HG02943 (cell line): ENCODE data around the gene FAM25C.
"Not testable (repeated sequence)": the region's sequence is repeated elsewhere in the genome, so short reads cannot be mapped to it uniquely, and the experiment has no call there.

Source experiments
- ATAC-seq: cut with Tn5 transposase; IDR thresholded peaks from one replicate; pipeline ENCODE4 v1.9.1; 2021; ENCODE audit warnings: mild to moderate bottlenecking, low read depth, moderate library complexity; ENCODE audit not compliant: unreplicated experiment

Gene FAM25C

DNA sequence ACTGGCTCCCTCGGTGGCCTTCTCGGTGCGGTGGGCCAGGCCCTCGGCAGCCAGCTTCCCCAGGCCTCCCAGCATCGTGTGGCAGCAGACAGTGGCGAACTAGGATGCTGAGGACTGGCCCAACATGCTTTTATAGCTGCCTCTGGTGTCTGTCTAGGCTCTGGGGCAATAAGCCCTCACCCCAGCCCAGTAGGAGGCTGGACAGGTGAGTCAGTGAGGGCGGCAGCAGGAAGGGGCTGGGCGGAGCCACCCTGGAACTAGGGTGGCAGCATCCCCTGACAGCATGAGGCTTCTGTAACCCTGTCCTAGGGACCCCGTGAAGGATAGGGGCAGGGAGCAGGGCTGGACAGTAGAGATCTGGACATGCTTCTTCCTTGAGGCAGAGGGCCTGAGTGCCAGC, at the start of gene FAM25C:
Gene FAM25C (minus strand): TSS at position 101 of the 400 bp plus-strand sequence. CDS start 26 bp downstream, at position 75.
- not testable (repeated sequence) for ATAC-seq

DNA sequence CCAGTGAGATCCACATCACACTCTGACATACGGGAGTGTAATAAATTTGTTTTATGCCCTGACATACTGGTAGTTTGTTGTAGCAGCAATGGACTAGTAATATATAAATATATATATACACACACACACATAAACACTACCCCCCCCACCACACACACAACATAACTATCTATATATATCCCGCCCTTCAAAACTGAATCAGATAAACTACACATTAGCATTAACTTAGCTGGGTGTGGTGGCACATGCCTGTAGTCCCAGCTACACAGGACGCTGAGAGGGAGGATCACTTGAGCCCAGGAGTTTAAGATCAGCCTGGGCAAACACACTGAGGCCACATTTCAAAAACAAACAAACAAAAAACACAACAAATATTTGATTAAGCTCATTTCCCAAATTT, 45.0 kb upstream of the FAM25C start:
- ATAC-seq: not testable (repeated sequence)

DNA sequence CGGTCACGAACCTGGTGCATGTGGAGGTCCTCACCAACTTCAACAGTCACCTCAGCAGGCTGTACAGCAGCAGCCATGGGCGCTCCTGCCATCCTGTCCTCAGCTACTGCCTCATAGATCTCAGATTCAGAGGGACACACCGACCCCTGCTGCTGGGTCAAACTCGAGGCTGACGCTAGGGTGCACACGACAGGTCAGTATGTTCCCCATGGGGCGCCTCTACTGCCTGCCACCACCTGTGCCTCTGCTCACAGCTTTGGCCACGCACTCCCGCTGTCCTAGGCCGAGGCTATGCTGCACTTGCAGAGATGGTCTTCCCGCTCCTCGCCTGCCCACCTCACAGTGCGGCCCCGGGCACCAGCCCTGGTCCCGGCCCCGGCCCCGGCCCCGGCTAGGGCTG, 31.8 kb upstream of the FAM25C start:
- not testable (repeated sequence) for ATAC-seq

DNA sequence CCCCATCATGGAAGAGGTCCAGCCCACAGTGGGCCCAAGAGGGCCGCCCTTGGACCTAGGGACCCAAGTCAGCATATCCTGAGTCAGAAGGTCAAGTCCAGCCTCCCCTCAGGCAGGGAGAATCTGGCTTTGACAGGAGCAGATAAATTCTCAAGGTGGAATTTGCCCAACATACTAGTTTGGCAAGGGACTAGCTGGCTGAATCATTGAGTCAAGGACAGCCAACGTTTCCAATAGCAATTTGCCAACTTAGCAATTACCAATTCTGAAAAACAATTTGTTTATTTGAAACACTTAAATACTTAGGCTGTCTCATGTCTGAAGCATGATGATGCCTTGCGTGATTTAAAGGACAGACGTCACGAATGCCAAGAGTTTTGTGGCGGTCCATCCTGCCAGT, 2.7 kb upstream of the FAM25C start:
- ATAC-seq: not testable (repeated sequence)

DNA sequence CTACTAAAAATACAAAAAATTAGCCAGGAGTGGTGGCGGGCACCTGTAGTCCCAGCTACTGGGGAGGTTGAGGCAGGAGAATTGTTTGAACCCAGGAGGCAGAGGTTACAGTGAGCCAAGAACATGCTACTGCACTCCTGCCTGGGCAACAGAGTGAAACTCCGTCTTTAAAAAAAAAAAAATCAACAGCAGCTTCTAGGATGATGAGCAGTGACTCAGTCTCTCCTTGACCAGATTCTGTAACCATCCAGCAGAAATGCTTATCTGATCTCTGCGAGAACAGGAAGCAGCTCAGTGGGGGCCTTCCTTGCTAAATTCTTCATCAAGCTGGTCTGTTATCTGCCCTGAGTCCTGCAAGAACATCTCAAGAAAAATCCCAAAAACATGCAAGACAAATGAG, 5.5 kb downstream of the FAM25C start:
- not testable (repeated sequence) for ATAC-seq

DNA sequence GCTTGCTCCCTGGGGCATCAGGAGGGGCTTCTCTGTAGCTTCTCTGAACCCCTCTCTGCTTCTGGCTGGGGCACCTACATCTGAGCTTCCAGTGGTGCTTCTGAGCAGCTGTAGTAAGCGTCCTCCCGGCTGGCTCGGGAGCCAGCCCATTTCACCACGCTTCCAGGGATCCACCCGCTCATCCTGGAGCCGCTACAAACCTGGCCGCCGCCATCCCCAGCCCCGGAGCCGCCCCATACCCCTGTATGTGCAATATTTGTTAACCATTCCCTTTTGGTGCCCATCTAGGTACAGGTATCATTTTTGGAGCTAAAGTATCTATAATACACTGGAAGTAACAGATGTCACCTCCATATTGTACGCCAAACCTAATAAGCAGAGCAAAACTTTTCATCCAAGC, 7.0 kb downstream of the FAM25C start:
- ATAC-seq: not testable (repeated sequence)

DNA sequence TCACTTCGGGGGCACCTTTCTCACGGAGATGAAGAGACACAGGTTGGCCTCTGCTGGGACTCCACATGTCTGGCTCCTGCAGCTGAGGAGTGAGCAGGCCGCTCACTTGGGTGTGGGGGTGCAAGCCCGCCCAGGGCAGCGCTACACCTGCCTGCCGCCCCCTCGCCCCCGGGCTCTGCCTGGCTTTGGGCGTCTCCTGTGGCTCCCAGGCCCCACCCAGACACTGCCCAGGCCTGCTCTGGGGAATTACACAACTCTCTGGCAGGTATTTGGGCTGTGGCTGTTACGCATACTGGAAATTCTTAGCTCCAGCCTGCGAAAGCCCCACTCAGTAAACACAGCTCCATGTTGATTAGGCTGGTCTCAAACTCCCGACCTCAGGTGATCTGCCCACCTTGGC, 7.9 kb downstream of the FAM25C start:
- ATAC-seq: not testable (repeated sequence)

DNA sequence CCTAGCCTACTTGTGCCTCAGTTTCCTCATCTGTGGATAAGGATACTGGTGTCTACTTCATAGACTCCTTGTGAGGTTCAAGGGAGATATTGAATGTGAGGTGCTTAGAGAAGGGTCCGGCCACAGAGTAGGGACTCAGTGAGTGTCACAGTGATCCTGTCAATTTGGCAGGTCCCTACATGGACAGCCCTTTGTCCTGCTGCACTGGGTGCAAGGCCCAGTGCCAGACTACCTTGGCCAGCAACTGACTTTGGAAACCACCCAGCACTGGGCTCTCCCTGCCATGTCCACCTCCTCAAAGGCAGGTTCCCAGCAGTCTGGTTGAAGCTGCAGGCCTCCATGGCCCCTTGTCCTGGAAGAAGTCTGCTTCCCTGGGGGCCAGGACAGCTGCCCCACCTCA, 9.5 kb downstream of the FAM25C start:
- ATAC-seq: not testable (repeated sequence)

DNA sequence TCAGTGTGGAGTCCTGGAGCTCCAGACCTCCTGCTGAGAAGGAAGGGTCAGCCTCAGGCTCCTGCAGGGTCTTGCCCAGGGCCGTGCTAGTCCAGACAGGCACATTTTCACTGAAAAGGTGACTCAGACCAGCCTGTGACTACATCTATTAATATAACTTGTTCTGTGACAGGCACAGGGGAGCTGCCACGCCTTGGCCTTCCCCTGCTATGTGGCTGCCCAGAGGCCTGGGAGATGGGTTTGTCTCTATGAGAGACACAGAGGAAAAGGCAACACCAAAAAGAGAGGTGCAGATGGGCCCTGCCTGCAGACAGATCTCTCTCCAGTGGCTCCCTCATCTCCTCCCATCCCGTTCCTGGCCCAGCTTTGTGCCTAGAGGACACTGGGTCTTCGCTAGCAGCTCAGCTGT, 10.0 kb downstream of the FAM25C start:
- not testable (repeated sequence) for ATAC-seq

DNA sequence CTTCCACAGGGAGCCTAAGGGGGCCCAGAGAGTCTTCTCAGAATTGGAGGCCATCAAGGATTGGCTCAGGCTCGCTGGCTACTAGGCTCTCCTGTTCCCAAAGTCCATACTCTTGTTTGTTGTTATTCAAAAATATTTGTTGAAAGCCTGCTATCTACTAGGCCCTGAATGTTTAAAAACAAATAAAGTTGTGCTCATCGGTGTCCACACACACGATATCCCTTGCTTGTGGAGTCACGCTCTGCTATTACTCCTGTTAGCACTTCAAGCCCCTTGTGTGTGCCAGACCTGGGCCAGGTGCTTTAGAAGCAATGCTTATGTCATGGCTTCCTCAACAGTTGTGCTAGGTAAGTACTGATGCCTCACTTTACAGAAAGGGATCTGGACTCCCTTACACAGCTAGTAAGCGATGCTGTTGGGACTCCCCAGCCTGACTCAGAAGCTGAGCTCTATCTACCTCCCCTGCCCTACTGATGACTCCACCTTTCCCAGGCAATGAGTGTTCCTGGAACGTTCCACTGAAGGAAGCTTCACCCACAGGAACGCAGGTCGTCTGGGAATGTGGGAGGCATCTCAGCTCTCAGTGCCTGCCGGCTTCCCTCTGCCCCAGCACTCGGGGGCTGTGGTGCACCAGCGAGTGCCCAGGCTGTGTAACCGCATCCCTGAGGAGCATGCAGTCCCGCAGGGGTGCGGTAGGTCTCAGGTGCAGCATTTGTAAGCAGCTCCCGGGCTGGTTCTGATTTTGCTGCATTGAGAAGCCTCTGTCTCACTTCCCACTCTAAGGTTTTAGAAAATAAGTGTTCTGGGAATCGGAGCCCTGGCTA, 10.7 kb downstream of the FAM25C start:
- not testable (repeated sequence) for ATAC-seq

DNA sequence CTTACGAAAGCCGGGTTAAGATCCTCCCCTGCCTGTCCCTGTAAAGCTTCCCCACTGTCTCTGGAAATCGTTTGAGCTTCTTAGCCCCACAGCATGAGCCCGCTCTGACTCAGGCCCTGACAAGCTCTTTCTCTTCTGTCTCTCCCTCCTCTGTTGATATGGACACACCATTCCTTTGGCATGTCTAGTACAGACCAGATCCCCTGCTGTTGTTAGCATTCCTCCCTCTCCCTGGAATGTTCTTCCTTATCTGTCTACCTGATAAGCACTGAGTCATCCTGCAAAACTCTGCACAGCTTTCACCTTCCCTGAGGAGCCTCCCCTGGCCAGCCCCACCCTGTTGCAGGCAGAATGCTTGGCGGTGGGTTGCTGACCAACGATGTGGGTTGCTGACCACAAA, 11.6 kb downstream of the FAM25C start:
- not testable (repeated sequence) for ATAC-seq

DNA sequence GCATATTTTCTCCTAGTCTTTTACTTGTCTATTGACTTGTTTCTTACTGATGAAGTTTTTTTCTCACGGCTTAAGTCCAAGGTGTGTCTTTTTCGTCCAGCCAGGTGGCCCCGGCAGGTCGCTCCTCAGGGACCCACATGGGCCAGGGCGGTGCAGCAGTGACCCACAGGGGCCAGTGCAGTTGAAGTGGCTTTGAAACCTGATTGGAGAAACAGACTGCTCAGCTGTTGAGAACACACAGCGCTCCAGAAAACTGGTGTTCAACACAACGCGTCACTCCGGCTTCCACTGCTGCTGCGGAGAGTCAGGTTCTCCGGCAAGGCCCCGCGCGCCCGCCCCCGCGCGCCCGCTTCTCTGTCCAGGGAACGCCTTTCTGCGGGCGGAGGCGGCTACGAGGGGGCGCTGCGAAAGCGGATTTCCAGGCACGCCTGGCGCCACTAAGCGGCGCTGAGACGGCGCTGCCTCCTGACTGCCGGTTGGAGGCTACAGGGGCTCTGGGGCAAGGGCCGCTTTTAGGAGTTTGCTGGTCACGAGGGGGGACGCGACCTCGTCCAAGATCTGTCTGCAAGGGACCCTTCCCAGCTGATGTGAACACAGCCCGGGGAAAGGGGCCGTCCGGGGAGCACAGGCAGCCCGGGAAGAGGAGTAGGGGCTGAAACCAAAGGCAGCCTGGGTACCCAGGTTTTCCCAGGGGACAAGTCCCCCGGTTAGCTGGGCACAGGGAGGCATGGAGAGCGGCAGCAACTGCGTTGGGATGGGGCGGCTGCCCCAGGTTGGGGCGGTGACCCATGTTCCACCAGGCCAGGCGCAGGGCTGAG, 13.0 kb downstream of the FAM25C start:
- not testable (repeated sequence) for ATAC-seq

DNA sequence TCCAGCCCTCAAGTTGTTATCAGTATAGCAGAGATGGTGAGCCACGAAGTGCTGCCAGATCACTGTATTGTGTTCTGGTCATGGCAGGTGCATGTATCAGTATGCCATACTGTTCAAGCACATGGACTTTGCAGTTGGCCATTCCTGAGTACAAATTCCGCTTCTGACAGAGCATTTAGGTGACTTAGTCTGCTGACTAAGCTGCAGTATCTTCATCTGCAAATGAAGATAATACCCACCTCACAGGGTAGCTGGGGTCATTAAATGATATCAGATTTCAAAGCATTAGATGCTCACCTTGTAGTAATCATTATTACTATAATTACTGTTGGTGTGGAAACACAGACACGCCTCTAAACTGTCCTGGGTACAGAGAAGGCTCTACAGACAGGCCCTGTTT, 24.2 kb downstream of the FAM25C start:
- ATAC-seq: not testable (repeated sequence)

DNA sequence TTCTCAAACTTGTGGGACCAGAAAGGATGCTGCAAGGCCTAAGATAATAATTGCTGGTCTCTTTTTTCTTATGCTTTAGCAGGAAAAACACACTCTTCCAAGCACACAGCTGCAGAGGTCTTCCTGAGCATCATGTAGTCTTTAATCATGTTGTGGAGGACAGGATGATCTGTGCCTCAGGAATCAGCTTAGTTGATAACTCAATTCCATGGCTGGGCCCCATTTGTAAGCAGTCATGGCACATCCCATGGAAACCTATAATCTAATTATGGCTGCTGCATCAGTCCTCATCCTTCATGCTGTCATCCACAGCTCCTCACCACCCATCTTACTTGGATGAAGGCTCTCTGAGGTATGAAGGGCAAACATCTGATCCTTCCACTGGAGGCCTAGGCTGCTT, 26.5 kb downstream of the FAM25C start:
- ATAC-seq: not testable (repeated sequence)

DNA sequence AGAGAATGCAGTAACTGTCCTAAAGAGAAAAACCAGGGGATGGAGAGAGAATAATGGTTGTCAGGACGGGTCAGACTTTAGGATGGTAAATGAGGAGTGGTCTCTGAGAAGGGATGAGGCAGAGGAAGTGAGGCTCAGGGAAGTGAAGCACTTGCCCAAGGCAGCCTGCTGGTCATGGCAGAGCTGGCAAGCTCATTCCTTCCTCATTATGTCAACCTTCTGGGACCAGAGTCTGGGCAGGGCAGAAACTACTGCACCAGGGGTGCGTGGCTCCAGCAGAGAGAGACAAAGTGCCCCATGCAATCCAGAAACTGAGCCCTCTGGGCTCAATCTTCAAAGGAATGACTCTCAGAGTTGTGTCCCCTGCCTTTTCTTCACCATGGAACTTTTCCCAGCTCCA, 27.5 kb downstream of the FAM25C start:
- ATAC-seq: not testable (repeated sequence)

DNA sequence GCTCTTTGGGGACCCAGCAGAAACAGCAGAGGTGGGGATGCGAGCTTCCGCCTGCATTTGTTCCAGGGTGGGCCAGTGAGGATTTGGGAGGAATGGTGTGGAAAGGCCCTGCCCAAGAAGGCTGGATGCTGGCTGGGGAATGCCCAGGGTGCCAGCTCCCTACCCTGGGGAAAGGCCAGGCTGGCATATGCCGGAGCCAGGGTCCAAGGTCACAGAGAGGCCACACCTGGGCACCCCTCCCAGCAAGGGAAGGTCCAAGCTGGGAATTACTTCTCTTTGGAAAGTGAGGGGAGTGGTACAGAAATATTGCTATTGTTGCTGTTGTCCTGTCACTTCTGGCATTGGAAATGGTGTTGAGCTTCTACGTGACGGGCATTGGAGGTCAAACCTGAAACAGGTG, 28.0 kb downstream of the FAM25C start:
- not testable (repeated sequence) for ATAC-seq

DNA sequence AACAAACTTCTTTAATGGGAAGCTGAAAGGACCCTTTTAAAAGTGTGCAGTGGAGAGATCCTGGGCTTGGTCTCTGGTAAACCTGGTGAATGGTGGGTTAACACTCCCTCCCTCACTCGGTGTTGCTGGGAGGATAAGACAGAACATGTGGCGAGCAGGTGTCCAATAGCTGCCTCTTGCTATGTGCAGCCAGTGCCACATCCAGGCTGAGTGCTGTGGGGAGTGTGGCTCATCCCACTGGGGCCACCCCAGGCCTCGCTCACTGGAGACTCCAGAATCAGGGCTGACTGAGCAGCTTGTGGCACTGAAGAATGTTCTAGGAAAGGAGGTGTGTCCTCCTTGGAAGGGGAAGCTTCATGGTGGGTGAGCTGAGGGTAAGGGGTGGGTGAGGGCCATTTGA, 29.5 kb downstream of the FAM25C start:
- ATAC-seq: not testable (repeated sequence)

DNA sequence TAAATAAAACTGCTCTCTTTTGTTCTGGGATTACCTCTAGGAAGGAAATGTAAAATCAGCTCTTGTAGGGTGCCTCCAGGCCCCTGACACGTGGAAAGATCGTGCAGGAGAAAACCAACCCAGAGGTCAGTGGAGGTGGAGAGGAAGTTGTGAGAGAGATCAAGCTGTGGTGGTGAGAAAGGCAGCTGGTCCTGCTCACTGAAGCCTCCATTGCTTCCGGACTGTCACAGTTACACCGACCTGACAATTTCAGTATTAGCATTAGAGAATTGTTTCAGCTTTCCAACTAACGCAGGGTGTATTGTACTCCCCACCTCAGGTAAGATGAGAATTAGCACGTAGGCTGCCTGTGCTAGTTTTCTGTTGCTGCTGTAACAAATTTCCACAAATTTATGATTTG, 30.6 kb downstream of the FAM25C start:
- not testable (repeated sequence) for ATAC-seq

DNA sequence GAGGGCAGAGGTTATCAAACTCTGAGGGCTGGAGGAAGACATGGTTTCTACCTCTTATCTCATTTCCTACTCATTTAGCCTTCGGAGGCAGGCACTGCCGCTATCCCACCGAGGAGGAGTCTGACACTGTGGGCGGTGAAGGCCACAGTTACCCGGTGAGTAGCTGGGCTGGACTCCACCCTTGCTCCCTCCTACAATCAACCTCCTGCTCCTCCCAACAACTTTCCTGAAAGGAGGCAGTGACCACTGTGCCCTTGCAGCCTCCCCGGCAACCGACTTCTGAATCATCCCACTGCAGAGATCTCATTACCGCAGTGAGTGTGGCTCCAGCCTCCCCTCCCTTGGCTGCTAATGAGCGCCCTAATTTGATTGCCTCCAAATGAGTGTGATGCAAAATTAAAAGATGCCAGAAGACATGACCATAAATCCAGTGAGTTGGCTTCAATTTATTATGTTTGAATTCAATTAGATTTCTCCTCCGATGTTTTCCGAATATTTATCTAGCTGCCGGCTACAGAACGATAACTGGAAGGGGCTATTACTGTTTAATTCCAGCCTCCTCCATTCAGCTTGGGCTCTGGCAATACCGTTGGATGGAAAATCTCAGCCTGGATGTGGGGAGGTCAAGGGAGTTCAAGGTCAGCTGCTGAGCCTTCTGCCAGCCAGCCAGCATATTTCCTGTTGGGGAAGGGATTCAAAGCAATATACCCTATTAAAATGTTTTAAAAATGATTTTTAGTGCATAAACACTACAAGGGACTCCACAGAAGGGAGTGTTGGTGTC, 35.1 kb downstream of the FAM25C start:
- not testable (repeated sequence) for ATAC-seq

DNA sequence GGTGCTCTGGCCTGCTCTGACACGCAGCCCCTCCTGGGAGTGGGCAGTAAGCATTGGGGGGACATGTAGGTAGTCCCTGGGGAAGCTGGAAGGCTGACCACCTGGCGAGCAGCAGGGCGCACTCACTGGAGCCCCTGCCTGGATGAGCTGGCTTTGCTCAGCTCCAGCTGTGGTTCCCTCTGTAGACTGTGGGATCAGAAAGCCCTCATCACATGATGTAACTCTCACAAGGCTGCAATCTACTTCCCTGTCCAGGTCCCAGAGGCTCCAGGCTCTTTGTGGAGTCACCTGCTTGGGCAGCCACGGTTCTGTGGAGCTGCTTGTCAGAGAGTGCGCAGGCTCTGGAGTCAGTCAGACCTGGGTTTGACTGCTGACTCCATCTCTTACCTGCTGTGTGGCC, 36.8 kb downstream of the FAM25C start:
- not testable (repeated sequence) for ATAC-seq

DNA sequence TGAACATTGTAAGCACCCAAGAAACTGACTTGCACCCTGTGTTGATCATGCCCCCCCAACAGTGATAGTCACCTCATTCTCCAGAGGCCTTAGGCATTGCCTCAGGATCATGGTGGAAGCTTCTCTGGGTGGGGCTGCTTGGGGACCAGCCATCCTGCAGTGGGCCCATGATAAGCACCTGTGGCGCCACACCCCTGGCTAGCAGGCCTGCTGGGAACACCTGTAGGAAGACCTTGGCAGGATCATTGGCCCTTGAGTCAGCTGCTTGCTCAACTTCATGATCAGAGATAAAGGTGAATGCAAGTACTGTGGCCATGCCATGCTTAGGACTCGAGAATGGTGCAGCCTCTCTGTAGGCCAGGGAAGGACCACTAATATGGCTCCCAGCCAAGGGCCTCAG, 38.9 kb downstream of the FAM25C start:
- ATAC-seq: not testable (repeated sequence)
